ENCODE data around the gene BCL2L13.
A peak's percentile ranks its signal among the peaks of the same experiment; 100 is the strongest.

BCL2L13 gene

DNA sequence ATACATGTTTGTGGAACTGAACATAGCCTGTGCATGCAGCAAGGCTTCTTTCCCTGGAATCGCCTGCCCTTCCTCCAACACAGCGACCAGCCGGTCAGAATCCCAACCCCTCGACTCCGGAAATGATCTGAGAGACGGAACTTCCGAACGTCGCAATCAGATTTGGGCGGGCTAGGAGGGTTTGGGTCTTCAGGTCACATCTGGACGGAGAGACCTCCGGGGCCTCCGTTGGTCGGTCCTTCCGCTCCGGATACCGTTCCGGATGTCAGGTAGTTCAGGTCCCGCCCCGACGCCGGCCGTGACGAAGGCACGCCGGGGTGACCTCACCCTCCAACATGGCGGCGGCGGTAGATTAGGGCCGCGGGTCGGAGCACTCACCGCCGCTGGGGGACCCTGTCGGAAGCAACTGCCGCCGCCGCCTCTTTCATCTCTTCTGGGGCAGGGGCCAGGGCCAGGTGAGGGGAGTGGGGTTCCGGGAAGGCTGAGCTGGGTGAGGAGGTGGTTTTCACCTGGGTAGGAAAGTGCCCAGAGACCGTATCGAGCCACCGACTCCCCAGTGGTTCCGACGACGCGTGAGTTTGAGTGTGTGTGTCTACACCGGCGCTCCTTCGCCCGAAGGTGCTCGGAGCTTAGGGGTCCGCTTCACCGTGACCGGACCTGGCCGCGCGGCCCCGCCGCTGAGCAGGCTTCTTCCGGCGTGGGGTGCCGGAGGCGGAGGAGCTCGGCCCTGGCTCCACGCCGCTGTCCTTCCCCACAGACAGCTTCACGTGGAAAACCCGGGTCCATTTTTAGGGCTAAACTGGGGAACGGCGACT lies at the start of gene BCL2L13:
BCL2L13 (plus strand) TSS at position 326 of the 815 bp plus-strand sequence. CDS start 16,955 bp downstream, outside the sequence.
- H3K36me3 ChIP-seq (ENCODE audit: control insufficient read depth, insufficient read depth, low read length) = no peaks in the 10 kb centered on the region
- H3K27me3 ChIP-seq (ENCODE audit: control insufficient read depth, insufficient read depth, low read length) = no peaks in the 10 kb centered on the region
- no peaks in the 10 kb centered on the region for H3K9me3 ChIP-seq (ENCODE audit: control insufficient read depth, low read length)
- peak within 1 kb of the TSS; percentile 92 for H3K9ac ChIP-seq (ENCODE audit: low read length)
- no peaks in the 10 kb centered on the region for H3K4me1 ChIP-seq (ENCODE audit: control insufficient read depth, insufficient read depth, low read length)
- peak within 1 kb of the TSS; percentile 73 for H3K4me3 ChIP-seq (ENCODE audit: low read length)

GRCh38 chr22:17589810-17590375 lies 48.7 kb upstream of the BCL2L13 start:
- Histone ChIP-seq H3K9me3 (ENCODE audit: control insufficient read depth, low read length) (no peaks in the 10 kb centered on the region), H3K27me3 (ENCODE audit: control insufficient read depth, insufficient read depth, low read length) (no peaks in the 10 kb centered on the region), H3K9ac (ENCODE audit: low read length) (no peak overlapping the region), H3K36me3 (ENCODE audit: control insufficient read depth, insufficient read depth, low read length) (peaks cover 10% of the 10 kb centered on the region), H3K4me1 (ENCODE audit: control insufficient read depth, insufficient read depth, low read length) (no peaks in the 10 kb centered on the region), H3K4me3 (ENCODE audit: low read length) (no peak overlapping the region)

DNA sequence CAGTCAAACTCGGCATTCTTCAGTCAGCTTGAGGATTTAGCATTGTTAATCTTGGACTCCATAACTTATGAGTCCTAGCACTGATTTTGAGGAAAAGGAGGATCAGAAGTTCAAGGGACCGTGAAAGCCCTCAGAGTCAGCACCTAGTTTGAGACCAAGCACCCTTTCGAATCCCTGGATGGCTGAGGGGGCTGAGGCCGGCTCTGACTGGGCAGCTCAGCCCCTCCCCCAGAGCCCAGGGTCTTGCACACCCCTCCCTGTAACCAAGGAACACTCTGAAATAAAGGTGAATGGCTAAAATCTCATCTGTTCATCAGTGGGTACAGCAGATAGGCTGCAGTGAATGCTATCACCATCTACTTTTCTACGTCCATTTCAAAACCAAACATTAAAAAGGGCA lies 48.0 kb upstream of the BCL2L13 start:
- Histone ChIP-seq H3K4me1 (ENCODE audit: control insufficient read depth, insufficient read depth, low read length) (no peaks in the 10 kb centered on the region), H3K9me3 (ENCODE audit: control insufficient read depth, low read length) (no peaks in the 10 kb centered on the region), H3K4me3 (ENCODE audit: low read length) (no peak overlapping the region), H3K36me3 (ENCODE audit: control insufficient read depth, insufficient read depth, low read length) (peaks cover 10% of the 10 kb centered on the region), H3K9ac (ENCODE audit: low read length) (no peak overlapping the region), H3K27me3 (ENCODE audit: control insufficient read depth, insufficient read depth, low read length) (no peaks in the 10 kb centered on the region)

- no peaks in the 10 kb centered on the region for H3K9me3 ChIP-seq (ENCODE audit: control insufficient read depth, low read length)
- no peak overlapping the region for H3K4me3 ChIP-seq (ENCODE audit: low read length)
- H3K27me3 ChIP-seq (ENCODE audit: control insufficient read depth, insufficient read depth, low read length) = no peaks in the 10 kb centered on the region
- no peaks in the 10 kb centered on the region for H3K4me1 ChIP-seq (ENCODE audit: control insufficient read depth, insufficient read depth, low read length)
- peaks cover 10% of the 10 kb centered on the region for H3K36me3 ChIP-seq (ENCODE audit: control insufficient read depth, insufficient read depth, low read length)
- H3K9ac ChIP-seq (ENCODE audit: low read length) = no peak overlapping the region
These were observed 46.4 kb upstream of the BCL2L13 start for GRCh38 chr22:17592201-17592600.

DNA sequence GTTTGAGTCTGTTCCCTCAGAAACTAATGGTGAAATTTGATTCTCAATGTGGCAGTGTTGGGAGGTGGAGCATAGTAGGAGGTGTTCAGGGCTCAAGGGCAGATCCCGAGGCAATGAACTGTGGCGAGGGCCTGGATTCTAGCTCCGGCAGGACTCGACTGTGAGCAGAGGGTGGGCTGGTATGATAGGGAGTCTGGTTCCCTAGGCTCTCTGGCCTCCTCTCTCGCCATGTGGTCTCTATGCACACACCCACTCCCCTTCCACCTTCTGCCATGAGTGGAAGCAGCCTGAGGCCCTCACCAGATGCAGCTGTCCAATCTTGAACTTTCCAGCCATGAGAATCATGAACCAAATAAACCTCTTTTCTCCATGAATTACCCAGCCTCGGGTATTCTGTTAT lies 42.3 kb upstream of the BCL2L13 start:
- no peaks in the 10 kb centered on the region for H3K4me1 ChIP-seq (ENCODE audit: control insufficient read depth, insufficient read depth, low read length)
- H3K36me3 ChIP-seq (ENCODE audit: control insufficient read depth, insufficient read depth, low read length) = peaks cover 21% of the 10 kb centered on the region
- no peaks in the 10 kb centered on the region for H3K9me3 ChIP-seq (ENCODE audit: control insufficient read depth, low read length)
- H3K4me3 ChIP-seq (ENCODE audit: low read length) = no peak overlapping the region
- H3K27me3 ChIP-seq (ENCODE audit: control insufficient read depth, insufficient read depth, low read length) = no peaks in the 10 kb centered on the region
- H3K9ac ChIP-seq (ENCODE audit: low read length) = no peak overlapping the region

GRCh38 chr22:17597217-17597616 lies 41.3 kb upstream of the BCL2L13 start:
- H3K9me3 ChIP-seq (ENCODE audit: control insufficient read depth, low read length) = no peaks in the 10 kb centered on the region
- H3K4me3 ChIP-seq (ENCODE audit: low read length) = no peak overlapping the region
- H3K27me3 ChIP-seq (ENCODE audit: control insufficient read depth, insufficient read depth, low read length) = no peaks in the 10 kb centered on the region
- no peak overlapping the region for H3K9ac ChIP-seq (ENCODE audit: low read length)
- H3K36me3 ChIP-seq (ENCODE audit: control insufficient read depth, insufficient read depth, low read length) = peaks cover 21% of the 10 kb centered on the region
- H3K4me1 ChIP-seq (ENCODE audit: control insufficient read depth, insufficient read depth, low read length) = no peaks in the 10 kb centered on the region

DNA sequence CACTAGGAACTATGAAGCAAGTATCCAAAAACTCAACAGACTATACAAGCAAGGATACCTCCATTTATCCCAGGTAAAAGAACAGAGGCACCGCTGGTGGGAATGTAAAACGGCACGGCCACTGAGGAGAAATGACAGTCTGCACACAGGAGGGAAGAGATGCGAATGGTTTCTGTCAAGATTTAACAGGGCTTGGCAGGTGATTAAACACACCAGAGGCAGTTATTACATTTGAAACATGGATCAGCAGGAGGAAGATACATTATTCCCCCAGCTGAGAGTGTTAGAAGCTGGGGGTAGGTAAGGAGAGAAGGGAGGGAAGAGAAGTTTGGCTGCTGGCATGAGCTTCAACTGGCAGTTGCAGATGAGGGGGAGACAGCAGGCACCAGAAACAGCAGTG lies 40.2 kb upstream of the BCL2L13 start:
- Histone ChIP-seq H3K4me3 (ENCODE audit: low read length) (no peak overlapping the region), H3K27me3 (ENCODE audit: control insufficient read depth, insufficient read depth, low read length) (no peaks in the 10 kb centered on the region), H3K9ac (ENCODE audit: low read length) (no peak overlapping the region), H3K36me3 (ENCODE audit: control insufficient read depth, insufficient read depth, low read length) (peaks cover 16% of the 10 kb centered on the region), H3K9me3 (ENCODE audit: control insufficient read depth, low read length) (no peaks in the 10 kb centered on the region), H3K4me1 (ENCODE audit: control insufficient read depth, insufficient read depth, low read length) (no peaks in the 10 kb centered on the region)

- peaks cover 11% of the 10 kb centered on the region for H3K36me3 ChIP-seq (ENCODE audit: control insufficient read depth, insufficient read depth, low read length)
- no peak overlapping the region for H3K9ac ChIP-seq (ENCODE audit: low read length)
- no peaks in the 10 kb centered on the region for H3K4me1 ChIP-seq (ENCODE audit: control insufficient read depth, insufficient read depth, low read length)
- H3K4me3 ChIP-seq (ENCODE audit: low read length) = no peak overlapping the region
- H3K27me3 ChIP-seq (ENCODE audit: control insufficient read depth, insufficient read depth, low read length) = no peaks in the 10 kb centered on the region
- no peaks in the 10 kb centered on the region for H3K9me3 ChIP-seq (ENCODE audit: control insufficient read depth, low read length)
These were observed 37.5 kb upstream of the BCL2L13 start for GRCh38 chr22:17601031-17601430.

DNA sequence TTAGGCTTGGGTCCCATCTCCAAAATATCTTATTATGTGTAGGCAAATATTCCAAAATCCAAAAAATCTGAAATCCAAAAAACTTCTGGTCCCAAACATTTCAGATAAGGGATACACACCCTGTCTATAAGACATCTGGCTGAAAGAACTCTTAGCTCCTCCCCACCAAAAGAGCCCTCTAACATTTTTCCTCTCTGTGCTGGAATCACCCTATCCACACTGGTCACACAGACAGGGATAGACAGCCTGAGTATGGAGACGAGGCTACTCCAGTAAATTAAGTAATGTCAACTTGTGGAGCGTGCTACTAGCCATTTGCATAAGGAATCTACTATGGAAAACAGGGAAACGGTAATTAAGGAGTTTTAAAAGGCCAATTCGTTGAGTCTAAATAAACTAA lies 34.9 kb upstream of the BCL2L13 start:
- no peaks in the 10 kb centered on the region for H3K4me1 ChIP-seq (ENCODE audit: control insufficient read depth, insufficient read depth, low read length)

GRCh38 chr22:17606496-17606895 lies 32.1 kb upstream of the BCL2L13 start:
- H3K27me3 ChIP-seq (ENCODE audit: control insufficient read depth, insufficient read depth, low read length) = no peaks in the 10 kb centered on the region
- H3K9ac ChIP-seq (ENCODE audit: low read length) = no peak overlapping the region
- H3K9me3 ChIP-seq (ENCODE audit: control insufficient read depth, low read length) = no peaks in the 10 kb centered on the region
- no peaks in the 10 kb centered on the region for H3K4me1 ChIP-seq (ENCODE audit: control insufficient read depth, insufficient read depth, low read length)
- H3K4me3 ChIP-seq (ENCODE audit: low read length) = no peak overlapping the region
- no peaks in the 10 kb centered on the region for H3K36me3 ChIP-seq (ENCODE audit: control insufficient read depth, insufficient read depth, low read length)

More for the DNA sequence above, 34.9 kb upstream of the BCL2L13 start:
- Histone ChIP-seq H3K9me3 (ENCODE audit: control insufficient read depth, low read length) (no peaks in the 10 kb centered on the region), H3K4me3 (ENCODE audit: low read length) (no peak overlapping the region), H3K9ac (ENCODE audit: low read length) (no peak overlapping the region), H3K27me3 (ENCODE audit: control insufficient read depth, insufficient read depth, low read length) (no peaks in the 10 kb centered on the region), H3K36me3 (ENCODE audit: control insufficient read depth, insufficient read depth, low read length) (peaks cover 3% of the 10 kb centered on the region)

DNA sequence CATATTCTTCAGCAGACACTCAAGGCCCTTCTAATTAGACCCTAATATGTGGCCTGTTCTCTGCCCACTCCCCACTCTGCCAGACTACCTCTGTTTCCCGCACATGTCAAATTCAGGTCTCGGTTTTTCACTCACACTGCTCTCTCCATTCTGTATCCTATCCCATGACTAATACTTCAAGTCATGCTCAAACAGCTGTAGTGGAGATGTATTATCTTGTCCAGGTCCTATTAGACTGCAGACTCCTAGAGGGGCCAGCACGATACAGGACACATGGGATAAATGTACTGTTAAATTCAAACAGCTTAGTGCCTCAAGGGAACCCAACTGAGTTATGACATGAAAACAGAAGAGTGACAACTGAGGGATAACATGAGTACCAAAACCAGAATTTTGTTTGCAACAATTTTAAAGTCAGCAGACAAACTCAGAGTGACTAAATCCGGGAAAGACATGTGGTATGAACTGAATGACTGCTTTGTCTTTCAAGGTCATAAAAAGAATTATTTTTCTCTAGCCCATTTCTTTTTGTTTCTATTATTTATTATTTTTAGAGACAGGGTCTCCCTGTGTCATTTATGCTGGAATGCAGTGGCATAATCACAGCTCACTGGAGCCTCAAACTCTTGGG lies 30.6 kb upstream of the BCL2L13 start:
- Histone ChIP-seq H3K36me3 (ENCODE audit: control insufficient read depth, insufficient read depth, low read length) (no peaks in the 10 kb centered on the region), H3K9me3 (ENCODE audit: control insufficient read depth, low read length) (no peaks in the 10 kb centered on the region), H3K27me3 (ENCODE audit: control insufficient read depth, insufficient read depth, low read length) (no peaks in the 10 kb centered on the region), H3K4me3 (ENCODE audit: low read length) (no peak overlapping the region), H3K4me1 (ENCODE audit: control insufficient read depth, insufficient read depth, low read length) (no peaks in the 10 kb centered on the region), H3K9ac (ENCODE audit: low read length) (no peak overlapping the region)

DNA sequence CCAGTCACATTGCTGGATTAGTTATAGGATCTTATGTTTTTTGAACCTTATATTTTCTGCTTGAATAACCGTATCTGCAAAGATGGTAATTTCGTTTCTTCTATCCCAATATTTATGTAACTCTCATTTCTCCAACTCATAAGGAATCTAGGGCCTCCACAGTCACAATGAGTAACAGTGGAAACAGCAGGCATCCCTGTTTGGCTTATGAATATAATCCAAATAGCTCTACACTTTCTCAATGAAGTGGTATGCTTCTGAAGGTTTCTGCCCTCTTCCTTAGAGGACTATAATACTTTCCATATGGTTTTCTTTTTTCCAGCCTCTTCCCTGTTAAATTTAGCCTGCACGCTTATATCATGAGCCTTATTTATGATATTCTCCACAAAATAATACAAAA lies 26.5 kb upstream of the BCL2L13 start:
- no peak overlapping the region for H3K9ac ChIP-seq (ENCODE audit: low read length)
- H3K4me3 ChIP-seq (ENCODE audit: low read length) = no peak overlapping the region
- H3K36me3 ChIP-seq (ENCODE audit: control insufficient read depth, insufficient read depth, low read length) = no peaks in the 10 kb centered on the region
- no peaks in the 10 kb centered on the region for H3K4me1 ChIP-seq (ENCODE audit: control insufficient read depth, insufficient read depth, low read length)
- no peaks in the 10 kb centered on the region for H3K9me3 ChIP-seq (ENCODE audit: control insufficient read depth, low read length)
- no peaks in the 10 kb centered on the region for H3K27me3 ChIP-seq (ENCODE audit: control insufficient read depth, insufficient read depth, low read length)

Data from mucosa of stomach (tissue), 1 donor.